Ascending aorta (tissue), 2 donors: ENCODE measurements around the gene CLEC2D. TPM values are rescaled to one million over a fixed set of nuclear protein-coding genes. Genes with fewer than 3 reads are reported as not detected.
A peak's percentile ranks its signal among the peaks of the same experiment; 100 is the strongest.
"Not testable (repeated sequence)": the region's sequence is repeated elsewhere in the genome, so short reads cannot be mapped to it uniquely, and the experiment has no call there.

Source experiments
- DNase-seq, 2 donors: peaks; one replicate each; pipeline ENCODE4 v3.0.0-alpha.2; 2019; ENCODE audit warnings: low spot score in 2 of 2
- H3K27ac ChIP-seq, 2 donors: fragments of 200-600 bp; sonication (generic); one replicate each; pipeline ENCODE4 v1.5.1; 2016 to 2017; ENCODE audit warnings: mild to moderate bottlenecking in 1 of 2
- H3K27me3 ChIP-seq: fragments of 200-600 bp; sonication (generic); one replicate; pipeline ENCODE4 v1.5.1; 2017
- H3K36me3 ChIP-seq, 2 donors: fragments of 200-600 bp; sonication (generic); one replicate each; pipeline ENCODE4 v1.5.1; 2016
- H3K4me1 ChIP-seq, 2 donors: fragments of 200-600 bp; sonication (generic); one replicate each; pipeline ENCODE4 v1.5.1; 2016 to 2017; ENCODE audit warnings: mild to moderate bottlenecking in 1 of 2
- H3K4me3 ChIP-seq, 2 donors: fragments of 200-600 bp; sonication (generic); one replicate each; pipeline ENCODE4 v1.5.1; 2016 to 2017; ENCODE audit warnings: mild to moderate bottlenecking in 1 of 2
- H3K9me3 ChIP-seq, 2 donors: fragments of 200-600 bp; sonication (generic); one replicate each; pipeline ENCODE4 v1.5.1; 2016
- intact Hi-C: fragments of 100-400 bp; cut with DNase I; formaldehyde crosslinking; loops from one replicate; pipeline ENCODE4 v1.15.1; 2023
- total RNA-seq: library from RNA; depleted of rRNA; stranded (reverse); fragments of >200 nt; gene quantifications from one replicate; pipeline ENCODE4 v1.1.0, GENCODE V29; 2016
- TF ChIP-seq, protein P1 (sequence below), 3 experiments: fragments of 200-600 bp in 2 of 3; fragments of 450-650 bp in 1 of 3; sonication (generic) in 2 of 3; IDR thresholded peaks; one replicate each; pipeline ENCODE4 v1.5.1; 2016 to 2019; ENCODE audit warnings: antibody characterized with exemption in 3 of 3, mild to moderate bottlenecking in 1 of 3, moderate library complexity in 1 of 3

Gene CLEC2D
- total RNA-seq, 1 donor from 2014 or later: not detected

DNA sequence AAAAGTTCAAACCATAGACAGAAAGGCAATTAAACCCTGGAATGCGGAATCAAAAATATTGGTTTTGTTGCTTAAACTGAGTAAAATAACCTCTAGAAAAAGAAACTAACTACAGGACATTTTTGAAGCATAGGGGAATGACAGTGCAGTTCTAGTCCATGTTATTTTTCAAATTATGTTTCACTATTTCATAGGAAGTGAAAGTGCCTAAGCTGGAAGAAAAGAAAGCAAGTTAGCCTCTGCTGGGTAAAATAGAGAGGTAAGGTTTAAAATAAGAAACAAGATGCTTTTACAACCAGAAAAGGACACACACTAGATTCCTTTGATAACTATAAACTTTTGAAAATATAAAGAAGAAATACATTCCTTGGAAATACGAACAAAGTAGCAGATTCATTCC, 62.3 kb downstream of the CLEC2D start:
- Histone ChIP-seq H3K36me3 (no peaks in the 10 kb centered on the region), H3K9me3 (no peaks in the 10 kb centered on the region), H3K27ac (no peak overlapping the region), H3K4me1 (no peaks in the 10 kb centered on the region), H3K4me3 (no peak overlapping the region), H3K27me3 (no peaks in the 10 kb centered on the region)
- intact Hi-C loops: no loop called here
- TF ChIP-seq, protein P1, sequence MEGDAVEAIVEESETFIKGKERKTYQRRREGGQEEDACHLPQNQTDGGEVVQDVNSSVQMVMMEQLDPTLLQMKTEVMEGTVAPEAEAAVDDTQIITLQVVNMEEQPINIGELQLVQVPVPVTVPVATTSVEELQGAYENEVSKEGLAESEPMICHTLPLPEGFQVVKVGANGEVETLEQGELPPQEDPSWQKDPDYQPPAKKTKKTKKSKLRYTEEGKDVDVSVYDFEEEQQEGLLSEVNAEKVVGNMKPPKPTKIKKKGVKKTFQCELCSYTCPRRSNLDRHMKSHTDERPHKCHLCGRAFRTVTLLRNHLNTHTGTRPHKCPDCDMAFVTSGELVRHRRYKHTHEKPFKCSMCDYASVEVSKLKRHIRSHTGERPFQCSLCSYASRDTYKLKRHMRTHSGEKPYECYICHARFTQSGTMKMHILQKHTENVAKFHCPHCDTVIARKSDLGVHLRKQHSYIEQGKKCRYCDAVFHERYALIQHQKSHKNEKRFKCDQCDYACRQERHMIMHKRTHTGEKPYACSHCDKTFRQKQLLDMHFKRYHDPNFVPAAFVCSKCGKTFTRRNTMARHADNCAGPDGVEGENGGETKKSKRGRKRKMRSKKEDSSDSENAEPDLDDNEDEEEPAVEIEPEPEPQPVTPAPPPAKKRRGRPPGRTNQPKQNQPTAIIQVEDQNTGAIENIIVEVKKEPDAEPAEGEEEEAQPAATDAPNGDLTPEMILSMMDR (IDR thresholded peaks at IDR 0.05): no peak
- DNase-seq: no peak

DNA sequence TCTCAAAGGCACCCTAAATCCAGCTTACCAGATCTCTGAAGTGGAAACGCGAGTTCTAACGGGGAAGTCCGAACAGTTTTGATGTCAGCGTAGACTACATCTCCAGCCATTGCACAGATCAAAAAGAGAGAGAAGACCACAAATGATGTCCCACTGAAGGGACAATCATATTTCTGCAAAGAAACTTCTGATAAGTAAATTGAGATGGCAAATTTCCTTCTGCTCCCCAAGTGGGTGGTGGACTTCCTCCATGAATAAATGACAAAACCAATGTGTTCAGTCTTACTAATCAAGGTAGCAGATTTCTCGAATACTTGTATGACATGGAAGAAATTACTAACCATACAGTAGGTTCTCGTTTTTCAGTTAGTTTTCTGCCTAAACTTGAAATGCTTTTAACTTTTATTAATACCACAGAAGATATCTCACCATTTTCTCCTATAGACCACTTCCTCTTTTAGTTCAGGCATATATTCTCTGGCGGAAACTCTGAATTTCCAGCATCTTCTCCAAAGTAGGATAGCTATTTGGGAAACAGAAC, 63.5 kb downstream of the CLEC2D start, which contains the start of gene CLECL1:
TSS of gene CLECL1 (minus strand) at position 177 of the 541 bp plus-strand sequence.
- Histone ChIP-seq H3K9me3 (no peaks in the 10 kb centered on the region), H3K27ac (no peak within 1 kb of the TSS), H3K36me3 (no peaks in the 10 kb centered on the region), H3K27me3 (no peaks in the 10 kb centered on the region), H3K4me1 (no peaks in the 10 kb centered on the region), H3K4me3 (no peak within 1 kb of the TSS)
- intact Hi-C loops: no loop called here
- TF ChIP-seq, protein P1 (IDR thresholded peaks at IDR 0.05): no peak
- DNase-seq: no peak

DNA sequence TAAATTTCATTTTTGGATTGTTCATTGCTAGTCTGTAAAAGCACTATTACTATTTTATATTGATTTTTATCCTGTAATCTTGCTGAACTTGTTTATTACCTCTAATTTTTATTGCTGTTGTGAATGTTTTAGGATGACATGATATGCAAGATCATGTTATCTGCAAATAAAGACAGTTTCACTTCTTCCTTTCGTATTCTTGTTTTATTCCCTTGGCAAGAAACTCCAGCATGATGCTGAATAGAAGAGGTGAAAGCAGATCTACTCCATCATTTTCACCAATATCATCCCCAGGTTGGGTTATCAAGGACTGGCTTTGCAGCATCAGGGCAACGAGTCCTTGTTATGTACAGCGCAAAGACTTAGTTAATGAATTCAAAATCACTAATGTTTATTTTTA, 66.1 kb downstream of the CLEC2D start:
- TF ChIP-seq, protein P1 (IDR thresholded peaks at IDR 0.05): no peak
- no peak for DNase-seq
- Histone ChIP-seq H3K36me3 (no peaks in the 10 kb centered on the region), H3K9me3 (no peaks in the 10 kb centered on the region), H3K27ac (no peak overlapping the region), H3K4me1 (no peaks in the 10 kb centered on the region), H3K27me3 (no peaks in the 10 kb centered on the region), H3K4me3 (no peak overlapping the region)
- intact Hi-C loops: no loop called here

DNA sequence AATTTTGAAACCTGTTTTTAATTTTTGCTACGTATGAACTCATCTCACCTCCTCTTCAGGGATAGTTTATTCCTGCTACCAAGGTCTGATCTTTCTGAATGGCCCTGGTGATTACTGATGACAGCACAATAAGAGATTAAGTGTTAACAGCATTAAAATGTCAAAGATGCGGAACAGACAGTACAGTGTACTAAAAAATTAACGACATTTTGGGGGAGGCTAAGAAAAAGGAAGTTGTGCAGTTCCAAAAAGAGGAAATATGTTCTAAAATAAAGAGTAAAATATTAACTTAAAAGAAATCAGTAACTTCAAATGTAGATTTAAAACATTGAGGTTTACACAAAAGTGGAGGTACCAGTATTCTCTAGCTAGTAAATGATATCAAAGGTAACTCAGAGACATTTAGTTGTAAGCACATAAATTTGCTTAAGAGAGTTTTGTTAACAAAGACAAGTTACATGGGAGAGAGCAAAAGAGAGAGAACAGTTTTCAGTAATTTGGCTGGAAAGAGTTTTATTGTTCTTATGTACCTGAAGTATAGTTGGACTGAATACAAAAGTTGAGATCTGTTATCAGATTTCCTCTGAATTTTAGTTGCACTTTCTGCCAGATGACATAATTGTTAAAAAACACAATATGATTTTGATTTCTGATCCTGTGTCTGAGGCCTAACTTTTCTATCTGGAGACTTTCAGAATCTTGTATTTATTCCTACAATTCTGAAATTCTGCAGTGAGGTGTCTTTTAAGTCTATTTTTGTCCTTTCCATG, 67.6 kb downstream of the CLEC2D start:
- no peak for DNase-seq
- Histone ChIP-seq H3K36me3 (no peaks in the 10 kb centered on the region), H3K27ac (peak overlapping the region in 1 of 2 donors; percentile 24), H3K4me1 (no peaks in the 10 kb centered on the region), H3K4me3 (no peak overlapping the region), H3K27me3 (no peaks in the 10 kb centered on the region), H3K9me3 (no peaks in the 10 kb centered on the region)
- intact Hi-C loops: no loop called here
- TF ChIP-seq, protein P1 (IDR thresholded peaks at IDR 0.05): no peak

DNA sequence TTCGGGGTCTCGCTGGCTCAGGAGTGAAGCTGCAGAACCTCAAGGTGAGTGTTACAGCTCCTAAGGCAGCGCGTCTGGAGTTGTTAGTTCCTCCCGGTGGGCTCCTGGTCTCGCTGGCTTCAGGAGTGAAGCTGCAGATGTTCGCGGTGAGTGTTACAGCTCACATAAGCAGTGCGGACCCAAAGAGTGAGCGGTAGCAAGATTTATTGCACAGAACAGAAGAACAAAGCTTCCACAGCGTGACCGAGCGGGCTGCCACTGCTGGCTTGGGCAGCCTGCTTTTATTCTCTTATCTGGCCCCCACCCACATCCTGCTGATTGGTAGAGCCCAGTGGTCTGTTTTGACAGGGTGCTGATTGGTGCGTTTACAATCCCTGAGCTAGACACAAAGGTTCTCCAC, 69.4 kb downstream of the CLEC2D start:
- DNase-seq, H3K27me3 ChIP-seq, H3K9me3 ChIP-seq, H3K27ac ChIP-seq, intact Hi-C loops, H3K4me1 ChIP-seq, H3K4me3 ChIP-seq, H3K36me3 ChIP-seq: not testable (repeated sequence)

DNA sequence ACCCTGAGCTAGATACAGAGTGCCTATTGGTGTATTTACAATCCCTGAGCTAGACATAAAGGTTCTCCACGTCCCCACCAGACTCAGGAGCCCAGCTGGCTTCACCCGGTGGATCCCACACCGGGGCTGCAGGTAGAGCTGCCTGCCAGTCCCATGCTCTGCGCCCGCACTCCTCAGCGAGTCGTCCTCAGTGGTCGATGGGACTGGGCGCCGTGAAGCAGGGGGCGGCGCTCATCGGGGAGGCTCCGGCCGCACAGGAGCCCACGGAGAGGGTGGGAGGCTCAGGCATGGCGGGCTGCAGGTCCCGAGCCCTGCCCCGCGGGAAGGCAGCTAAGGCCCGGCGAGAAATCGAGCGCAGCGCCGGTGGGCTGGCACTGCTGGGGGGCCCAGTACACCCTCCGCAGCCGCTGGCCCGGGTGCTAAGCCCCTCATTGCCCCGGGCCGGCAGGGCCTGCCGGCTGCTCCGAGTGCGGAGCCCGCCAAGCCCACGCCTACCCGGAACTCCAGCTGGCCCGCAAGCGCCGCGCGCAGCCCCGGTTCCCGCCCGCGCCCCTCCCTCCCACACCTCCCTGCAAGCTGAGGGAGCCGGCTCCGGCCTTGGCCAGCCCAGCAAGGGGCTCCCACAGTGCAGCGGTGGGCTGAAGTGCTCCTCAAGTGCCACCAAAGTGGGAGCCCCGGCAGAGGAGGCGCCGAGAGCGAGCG, 70.0 kb downstream of the CLEC2D start:
- H3K4me1 ChIP-seq, H3K27me3 ChIP-seq, H3K36me3 ChIP-seq, H3K27ac ChIP-seq, H3K9me3 ChIP-seq, DNase-seq, intact Hi-C loops: not testable (repeated sequence)
- peak overlapping the region; percentile 26 to 50 for H3K4me3 ChIP-seq
